ENCODE data around the gene DNAJA2.

Gene DNAJA2

GRCh38 chr16:46928811-46929210, 44.7 kb downstream of the DNAJA2 start:
- DNase-seq (ENCODE audit: low read depth in 1 of 2, low spot score in 1 of 2), result no peak

- no peak for DNase-seq (ENCODE audit: low read depth in 1 of 2, low spot score in 1 of 2)
Measured at GRCh38 chr16:46927273-46927672, 46.2 kb downstream of the DNAJA2 start.

GRCh38 chr16:46926470-46927225, 46.8 kb downstream of the DNAJA2 start:
- DNase-seq (ENCODE audit: low read depth in 1 of 2, low spot score in 1 of 2), result no peak

GRCh38 chr16:46924402-46924801, 49.1 kb downstream of the DNAJA2 start:
- DNase-seq (ENCODE audit: low read depth in 1 of 2, low spot score in 1 of 2), result no peak

GRCh38 chr16:46923513-46924295, 49.8 kb downstream of the DNAJA2 start:
- no peak for DNase-seq (ENCODE audit: low read depth in 1 of 2, low spot score in 1 of 2)

GRCh38 chr16:46922239-46922638, 51.2 kb downstream of the DNAJA2 start:
- no peak for DNase-seq (ENCODE audit: low read depth in 1 of 2, low spot score in 1 of 2)

- DNase-seq (ENCODE audit: low read depth in 1 of 2, low spot score in 1 of 2), result no peak
Measured at GRCh38 chr16:46920402-46921068, 52.9 kb downstream of the DNAJA2 start.

- DNase-seq (ENCODE audit: low read depth in 1 of 2, low spot score in 1 of 2), result no peak
Measured at GRCh38 chr16:46918905-46919792, 54.3 kb downstream of the DNAJA2 start.

- no peak for DNase-seq (ENCODE audit: low read depth in 1 of 2, low spot score in 1 of 2)
Measured at GRCh38 chr16:46918400-46918799, 55.1 kb downstream of the DNAJA2 start.

GRCh38 chr16:46916980-46917379, 56.5 kb downstream of the DNAJA2 start:
- DNase-seq (ENCODE audit: low read depth in 1 of 2, low spot score in 1 of 2), result no peak

- DNase-seq (ENCODE audit: low read depth in 1 of 2, low spot score in 1 of 2), result no peak
Measured at GRCh38 chr16:46915483-46916025, 57.9 kb downstream of the DNAJA2 start.

GRCh38 chr16:46914556-46915201, 58.8 kb downstream of the DNAJA2 start:
- DNase-seq (ENCODE audit: low read depth in 1 of 2, low spot score in 1 of 2), result no peak

GRCh38 chr16:46911650-46912049, 61.8 kb downstream of the DNAJA2 start:
- no peak for DNase-seq (ENCODE audit: low read depth in 1 of 2, low spot score in 1 of 2)

- no peak for DNase-seq (ENCODE audit: low read depth in 1 of 2, low spot score in 1 of 2)
Measured at GRCh38 chr16:46911038-46911437, 62.4 kb downstream of the DNAJA2 start.

GRCh38 chr16:46908540-46909372, 64.7 kb downstream of the DNAJA2 start:
- DNase-seq (ENCODE audit: low read depth in 1 of 2, low spot score in 1 of 2), result peak; percentile 32 to 45

GRCh38 chr16:46907061-46907774, 66.3 kb downstream of the DNAJA2 start:
- no peak for DNase-seq (ENCODE audit: low read depth in 1 of 2, low spot score in 1 of 2)

- no peak for DNase-seq (ENCODE audit: low read depth in 1 of 2, low spot score in 1 of 2)
Measured at GRCh38 chr16:46906360-46907060, 67.0 kb downstream of the DNAJA2 start.

Measured in activated T-helper 1 cell treated with anti-CD3 and anti-CD28 coated beads, Interleukin-2, amount 50 U/mL, for 16 hours (primary cell).